K562 (cell line): Measurements from ENCODE around the gene VEZF1.

Experiments
- CTCF ChIP-seq, 3 experiments: IDR thresholded peaks in 2 of 3; conservative IDR thresholded peaks in 1 of 3; 2 replicates each; pipeline ENCODE4 v1.5.1; 2011 to 2012; ENCODE audit warnings: low read length in 3 of 3, mild to moderate bottlenecking in 3 of 3, control low read depth in 2 of 3, improper control_type of control experiment in 1 of 3, inconsistent platforms in 1 of 3, low read depth in 1 of 3, mixed read lengths in 1 of 3, moderate library complexity in 1 of 3; ENCODE audit not compliant: insufficient read depth in 2 of 3
- ETV5 ChIP-seq: sonication (generic); formaldehyde crosslinking; IDR thresholded peaks from 2 replicates; pipeline ENCODE4 v1.4.0; 2020; ENCODE audit warnings: low read depth, mild to moderate bottlenecking, missing genetic modification reagents
- POLR2A ChIP-seq: fragments of 450-650 bp; conservative IDR thresholded peaks from 2 replicates; pipeline ENCODE4 v1.6.1; 2016
- SMC3 ChIP-seq: conservative IDR thresholded peaks from 2 replicates; pipeline ENCODE4 v1.6.1; 2011; ENCODE audit warnings: low read depth, low read length, improper control_type of control experiment; ENCODE audit not compliant: insufficient read depth
- TEAD2 ChIP-seq: fragments of 450-650 bp; IDR thresholded peaks from 2 replicates; pipeline ENCODE4 v1.6.1; 2016; ENCODE audit warnings: missing genetic modification characterization, control low read depth, missing compliant biosample characterization
- ZNF311 ChIP-seq: fragments of 250-450 bp; sonication (Bioruptor Pico); IDR thresholded peaks from 2 replicates; pipeline ENCODE4 v1.4.0; 2020; ENCODE audit warnings: mild to moderate bottlenecking, moderate library complexity
- TF ChIP-seq, protein P1 (sequence below): sonication (generic); formaldehyde crosslinking; IDR thresholded peaks from 2 replicates; pipeline ENCODE4 v1.9.0; 2022; ENCODE audit warnings: mild to moderate bottlenecking, missing genetic modification reagents
- TF ChIP-seq, protein P2 (sequence below): sonication (generic); formaldehyde crosslinking; IDR thresholded peaks from 2 replicates; pipeline ENCODE4 v1.9.0; 2022; ENCODE audit warnings: mild to moderate bottlenecking, missing genetic modification reagents

- TF ChIP-seq CTCF (IDR thresholded peaks at IDR 0.05 in 2 of 3, conservative IDR thresholded peaks at IDR 0.05 in 1 of 3; ENCODE audit: insufficient read depth in 2 of 3, low read depth in 1 of 3, low read length in 3 of 3) (no peak), ETV5 (CRISPR knock-in tag) (no peak), ZNF311 (CRISPR knock-in tag) (no peak), TEAD2 (tag) (no peak), POLR2A (no peak), SMC3 (no peak)
- TF ChIP-seq, protein P1, sequence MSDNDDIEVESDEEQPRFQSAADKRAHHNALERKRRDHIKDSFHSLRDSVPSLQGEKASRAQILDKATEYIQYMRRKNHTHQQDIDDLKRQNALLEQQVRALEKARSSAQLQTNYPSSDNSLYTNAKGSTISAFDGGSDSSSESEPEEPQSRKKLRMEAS (CRISPR knock-in tag): no peak
- TF ChIP-seq, protein P2, sequence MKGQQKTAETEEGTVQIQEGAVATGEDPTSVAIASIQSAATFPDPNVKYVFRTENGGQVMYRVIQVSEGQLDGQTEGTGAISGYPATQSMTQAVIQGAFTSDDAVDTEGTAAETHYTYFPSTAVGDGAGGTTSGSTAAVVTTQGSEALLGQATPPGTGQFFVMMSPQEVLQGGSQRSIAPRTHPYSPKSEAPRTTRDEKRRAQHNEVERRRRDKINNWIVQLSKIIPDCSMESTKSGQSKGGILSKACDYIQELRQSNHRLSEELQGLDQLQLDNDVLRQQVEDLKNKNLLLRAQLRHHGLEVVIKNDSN (CRISPR knock-in tag): no peak
Observed at GRCh38 chr17:57931488-57932137, 56.4 kb downstream of the VEZF1 start.
